ENCODE data around the gene ERFE. TPM values are rescaled to one million over a fixed set of nuclear protein-coding genes. Genes with fewer than 3 reads are reported as not detected.
A peak's percentile ranks its signal among the peaks of the same experiment; 100 is the strongest.

Gene ERFE
- total and polyA plus RNA-seq, 2 of the 4 experiments (the other 2 are of a cell fraction), result 1.3 to 3.5 TPM

- no TSS peak for BruUV-seq (replicated peaks)
- intact Hi-C loops (cut with micrococcal nuclease), result no loop called here
- CTCF ChIA-PET, result no interaction called here
- WGBS, 2 experiments (ENCODE audit: extremely low coverage in 2 of 2, insufficient read length in 1 of 2), result 87% methylated on average over 3 of the region's 7 CpGs; no CpG with 5 or more reads in 1 of the 2 experiments
- H3K9me3 ChIP-seq (ENCODE audit: control insufficient read depth, insufficient read depth, low read length), result no peaks in the 10 kb centered on the region
- peaks cover 3 to 23% of the 10 kb centered on the region in 2 experiments; a peak in 3 of 4 replicates for H3K79me1 ChIP-seq (ENCODE audit: low read depth in 1 of 2, low read length in 2 of 2)
- H4K5ac ChIP-seq (ENCODE audit: low read depth, low read length), result peak overlapping the region; percentile 8; the same call in 1 of the 2 replicates
- peak overlapping the region; percentile 98 for H2AK5ac ChIP-seq (ENCODE audit: low read depth, low read length)
- no peak overlapping the region; the same call in 1 of the 2 replicates for H3K23ac ChIP-seq (ENCODE audit: low read depth, low read length)
- peak overlapping the region; percentile 18; the same call in 1 of the 2 replicates for H3K18ac ChIP-seq (ENCODE audit: low read depth, low read length)
- TF ChIP-seq CHD1 (IDR thresholded peaks at IDR 0.05; ENCODE audit: low read depth, low read length), result no peak
- TF ChIP-seq POLR2A (IDR thresholded peaks at IDR 0.05; ENCODE audit: low read depth, low read length), result no peak
- no peak for TF ChIP-seq SMC3 (IDR thresholded peaks at IDR 0.05; ENCODE audit: low read depth, low read length)
- no peak for TF ChIP-seq CTCF (conservative IDR thresholded peaks at IDR 0.05; ENCODE audit: low read depth, low read length)
- no peak for TF ChIP-seq BHLHE40 (IDR thresholded peaks at IDR 0.05; ENCODE audit: low read depth, low read length)
- TF ChIP-seq MXI1 (IDR thresholded peaks at IDR 0.05; ENCODE audit: borderline replicate concordance, low read depth, low read length), result no peak
- H3K4me1 ChIP-seq (ENCODE audit: control insufficient read depth, insufficient read depth, low read length), result peaks cover 35% of the 10 kb centered on the region
- H2BK15ac ChIP-seq (ENCODE audit: low read depth, low read length), result 0 out of 3 replicates have a peak overlapping the region, but pooled peaks have one; percentile 97
- H2BK120ac ChIP-seq (ENCODE audit: low read depth, low read length), result peak overlapping the region; percentile 95
- peaks cover 22% of the 10 kb centered on the region for H3K36me3 ChIP-seq (ENCODE audit: control insufficient read depth, insufficient read depth, low read length)
- in situ Hi-C loops (cut with MboI; ENCODE audit: low sequenced_read_pairs), result no loop called here
- no peak for DNase-seq
- peak overlapping the region; percentile 67 for H2AK9ac ChIP-seq (replicated peaks; ENCODE audit: low read depth, low read length, poor library complexity)
- H3K9ac ChIP-seq (ENCODE audit: low read depth, low read length), result no peak overlapping the region
- peak overlapping the region; percentile 94; the same call in 1 of the 2 replicates for H3K14ac ChIP-seq (replicated peaks; ENCODE audit: low read depth, low read length)
- peak overlapping the region; percentile 5; the same call in 1 of the 2 replicates for H3K27ac ChIP-seq (ENCODE audit: insufficient read depth, low read length)
- peak overlapping the region; percentile 96; the same call in 1 of the 2 replicates for H4K91ac ChIP-seq (ENCODE audit: insufficient read depth, low read depth, low read length)
- peak overlapping the region; percentile 23 to 51; a peak in 2 of 4 replicates for H4K8ac ChIP-seq (ENCODE audit: low read depth in 2 of 2, low read length in 2 of 2)
- peak overlapping the region; percentile 92; the same call in 1 of the 2 replicates for H2BK20ac ChIP-seq (ENCODE audit: low read depth, low read length)
- H3K4me3 ChIP-seq (ENCODE audit: insufficient read depth, low read depth, low read length), result no peak overlapping the region
- ATAC-seq (ENCODE audit: low read depth), result no peak
- H2BK5ac ChIP-seq (ENCODE audit: low read depth, low read length, poor library complexity, severe bottlenecking), result peak overlapping the region; percentile 96
- peaks cover 2% of the 10 kb centered on the region; the same call in 1 of the 2 replicates for H3K27me3 ChIP-seq (ENCODE audit: control insufficient read depth, insufficient read depth, low read length)
- peaks cover 33% of the 10 kb centered on the region for H3K9me1 ChIP-seq (ENCODE audit: insufficient read depth, low read length)
- H4K20me1 ChIP-seq (ENCODE audit: insufficient read depth, low read length), result peaks cover 8% of the 10 kb centered on the region
- no peak overlapping the region for H3K56ac ChIP-seq (ENCODE audit: extremely low read depth, insufficient read depth, low read length)
- POLR2A ChIA-PET (ENCODE audit: unreplicated experiment), result no interaction called here
- peak overlapping the region; percentile 97 for H3K4ac ChIP-seq (ENCODE audit: low read depth, low read length)
- no peak overlapping the region for H2AFZ ChIP-seq (replicated peaks; ENCODE audit: low read length, poor library complexity)
- H3K4me2 ChIP-seq (ENCODE audit: low read depth, low read length), result no peak overlapping the region
- dilution Hi-C loops (cut with HindIII; ENCODE audit: low sequenced_read_pairs, unreplicated experiment), result no loop called here
Measured at GRCh38 chr2:238167344-238167715, 8.6 kb downstream of the ERFE start.

Measured in IMR-90 (cell line).